HG03103 (cell line): Measurements from ENCODE around the gene RNF187.

Experiments
- ATAC-seq: cut with Tn5 transposase; IDR thresholded peaks from one replicate; pipeline ENCODE4 v1.9.1; 2021; ENCODE audit warnings: low read depth; ENCODE audit not compliant: unreplicated experiment

Gene RNF187

DNA sequence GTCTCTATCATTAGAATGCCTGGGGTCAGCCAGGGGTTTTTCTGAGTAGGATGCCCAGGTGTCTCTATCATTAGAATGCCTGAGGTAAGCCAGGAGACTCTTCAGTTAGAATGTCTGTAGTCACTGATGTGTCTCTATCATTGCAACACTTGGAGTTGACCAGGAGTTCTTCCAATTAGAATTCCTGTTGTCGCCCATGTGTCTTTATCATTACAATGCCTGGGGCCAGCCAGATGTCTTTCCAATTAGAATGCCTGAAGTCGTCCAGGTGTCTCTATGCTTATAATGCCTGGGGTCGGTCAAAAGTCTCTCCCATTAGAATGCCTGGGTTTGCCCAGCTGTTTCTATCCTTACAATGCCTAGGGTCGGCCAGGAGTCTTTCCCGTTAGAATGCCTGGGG, 55.8 kb downstream of the RNF187 start:
- ATAC-seq = no peak

DNA sequence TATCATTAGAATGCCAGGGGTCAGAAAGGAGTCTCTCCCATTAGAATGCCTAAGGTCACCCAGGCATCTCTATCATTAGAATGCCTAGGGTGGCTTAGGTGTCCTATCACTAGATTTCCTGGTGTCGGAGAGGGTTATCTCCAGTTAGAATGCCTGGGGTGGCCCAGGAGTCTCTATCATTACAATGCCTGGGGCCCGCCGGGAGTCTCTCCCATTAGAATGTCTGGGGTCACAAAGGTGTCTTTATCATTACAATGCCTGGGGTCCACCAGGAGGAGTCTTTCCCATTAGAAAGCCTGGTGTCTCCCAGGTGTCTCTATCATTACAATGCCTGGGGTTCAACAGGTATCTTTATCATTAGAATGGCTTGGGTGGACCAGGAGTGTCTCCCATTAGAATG, 56.2 kb downstream of the RNF187 start:
- no peak for ATAC-seq

DNA sequence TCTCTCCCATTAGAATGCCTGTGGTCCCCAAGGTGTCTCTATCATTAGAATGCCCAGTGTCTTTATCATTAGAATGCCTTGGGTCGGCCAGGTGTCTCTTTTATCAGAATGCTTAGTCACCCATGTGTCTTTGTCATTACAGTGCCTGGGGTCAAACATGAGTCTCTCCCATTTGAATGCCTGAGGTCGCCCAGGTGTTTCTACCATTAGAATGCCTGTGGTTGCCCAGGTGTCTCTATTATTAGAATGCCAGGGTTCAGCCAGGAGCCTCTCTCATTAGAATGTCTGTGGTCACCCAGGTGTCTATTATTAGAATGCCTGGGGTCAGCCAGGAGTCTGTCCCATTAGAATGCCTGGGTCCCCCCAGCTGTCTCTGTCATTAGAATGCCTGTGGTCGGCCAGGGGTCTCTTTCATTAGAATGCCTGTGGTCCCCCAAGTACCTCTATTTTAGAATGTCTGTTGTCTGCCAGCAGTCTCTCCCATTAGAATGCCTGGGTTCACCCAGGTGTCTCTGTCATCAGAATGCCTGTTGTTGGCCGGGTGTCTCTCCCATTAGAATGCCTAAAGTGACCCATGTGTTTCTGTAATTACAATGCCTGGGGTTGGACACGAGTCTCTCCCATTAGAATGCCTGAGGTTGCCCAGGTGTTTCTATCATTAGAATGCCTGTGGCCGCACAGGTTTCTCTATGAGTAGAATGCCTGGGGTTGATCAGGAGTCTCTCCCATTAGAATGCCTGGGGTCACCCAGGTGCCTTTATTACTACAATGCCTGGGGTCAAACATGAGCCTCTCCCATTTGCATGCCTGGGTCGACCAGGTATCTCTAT, 57.1 kb downstream of the RNF187 start:
- no peak for ATAC-seq

DNA sequence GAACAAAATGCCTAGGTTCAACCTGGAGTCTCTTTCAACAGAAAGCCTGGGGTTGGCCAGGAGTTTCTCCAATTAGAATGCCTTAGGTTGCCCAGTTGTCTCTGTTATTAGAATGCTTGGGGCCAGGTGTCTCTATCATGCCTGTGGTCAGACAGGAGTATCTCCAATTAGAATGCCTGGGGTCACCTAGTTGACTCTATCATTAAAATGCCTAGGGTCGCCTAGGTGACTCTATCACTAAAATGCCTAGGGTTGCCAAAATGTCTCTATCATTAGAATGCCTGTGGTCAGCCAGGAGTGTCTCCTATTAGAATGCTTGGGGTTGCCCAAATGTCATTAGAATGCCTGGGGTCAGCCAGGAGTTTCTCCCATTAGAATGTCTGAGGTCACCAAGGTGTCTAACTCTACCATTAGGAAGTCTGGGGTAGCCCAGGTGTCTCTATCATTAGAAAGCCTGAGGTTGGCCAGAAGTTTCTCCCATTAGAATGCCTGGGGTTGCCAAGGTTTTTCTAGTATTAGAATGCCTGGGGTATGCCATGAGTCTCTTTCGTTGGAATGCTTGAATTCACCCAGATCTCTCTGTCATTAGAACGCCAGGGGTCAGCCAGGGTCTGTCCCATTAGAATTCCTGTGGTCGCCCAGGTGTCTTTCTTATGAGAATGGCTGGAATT, 57.9 kb downstream of the RNF187 start:
- ATAC-seq = no peak
